ENCODE results near the gene C8B. TPM values are rescaled to one million over a fixed set of nuclear protein-coding genes. Genes with fewer than 3 reads are reported as not detected.

The C8B gene
- total RNA-seq, 2 donors from 2014 or later = not detected

GRCh38 chr1:56977910-56978309, 12.1 kb upstream of the C8B start:
- H3K27ac ChIP-seq = no peak overlapping the region
- TF ChIP-seq CTCF (IDR thresholded peaks at IDR 0.05) = no peak

DNA sequence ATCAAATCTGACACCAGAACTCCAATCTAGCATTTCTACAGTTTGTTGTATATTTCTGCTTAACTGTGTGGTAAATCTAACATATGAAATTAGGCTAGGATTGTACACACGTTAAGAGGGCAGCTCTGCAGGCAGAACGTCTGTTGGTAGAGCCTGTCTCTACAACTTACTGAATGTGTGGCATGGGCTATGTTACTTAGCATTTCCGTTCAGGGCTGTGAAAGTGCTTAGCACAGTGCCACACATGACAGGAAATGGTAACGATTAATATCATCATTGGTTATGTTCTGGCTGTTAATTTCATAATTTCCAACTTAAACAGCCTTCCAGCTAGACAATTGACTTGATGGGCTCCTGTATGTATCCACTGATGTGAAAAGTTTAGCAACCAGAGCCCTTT, 9.6 kb upstream of the C8B start:
- no peaks in the 10 kb centered on the region for H3K9me3 ChIP-seq
- H3K36me3 ChIP-seq = no peaks in the 10 kb centered on the region
- H3K4me1 ChIP-seq = no peaks in the 10 kb centered on the region
- no peak for TF ChIP-seq CTCF (IDR thresholded peaks at IDR 0.05)
- DNase-seq (ENCODE audit: low spot score) = no peak
- no peak overlapping the region for H3K27ac ChIP-seq
- no peaks in the 10 kb centered on the region for H3K27me3 ChIP-seq
- H3K4me3 ChIP-seq = no peak overlapping the region

More at GRCh38 chr1:56977910-56978309, 12.1 kb upstream of the C8B start:
- no peaks in the 10 kb centered on the region for H3K36me3 ChIP-seq
- DNase-seq (ENCODE audit: low spot score) = no peak
- H3K9me3 ChIP-seq = no peaks in the 10 kb centered on the region
- no peaks in the 10 kb centered on the region for H3K4me1 ChIP-seq
- H3K4me3 ChIP-seq = no peak overlapping the region
- H3K27me3 ChIP-seq = no peaks in the 10 kb centered on the region

DNA sequence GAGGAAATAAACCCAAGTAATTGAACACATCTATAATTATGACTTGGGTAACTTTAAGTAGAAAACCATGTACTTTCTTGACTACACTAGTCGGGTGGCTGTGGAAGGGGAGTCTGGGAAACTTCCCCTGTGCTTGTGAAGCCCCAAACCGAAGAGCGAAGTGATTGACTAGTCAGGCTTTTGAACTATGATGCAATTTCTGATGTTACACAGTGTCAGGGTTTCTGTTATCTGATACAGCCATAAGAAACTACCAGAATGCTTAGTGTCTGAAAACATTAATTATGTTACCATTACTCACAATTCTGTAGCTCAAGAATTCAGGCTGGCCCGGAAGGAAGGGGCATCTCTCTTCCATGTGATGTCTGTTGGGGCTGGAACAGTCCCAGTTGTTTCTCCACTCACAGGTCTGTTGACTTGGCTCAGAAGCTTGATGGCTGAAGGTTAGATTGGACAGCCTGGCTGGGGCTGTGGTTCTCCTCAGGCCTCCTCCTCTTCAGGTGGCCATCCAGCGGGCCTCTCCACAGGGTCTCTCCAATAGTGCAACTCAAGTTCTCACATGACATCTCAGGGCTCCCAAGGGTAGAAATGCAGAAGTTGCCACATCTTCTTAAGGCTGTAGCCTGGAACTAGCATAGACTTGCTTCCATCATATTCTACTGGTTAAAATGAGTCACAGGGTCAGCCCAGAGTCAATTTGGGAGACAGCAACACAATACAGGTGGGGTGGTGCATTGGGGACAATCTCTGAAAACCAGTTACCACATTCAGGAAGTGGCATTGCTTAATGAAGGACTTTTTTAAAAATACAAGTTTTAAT, 8.3 kb upstream of the C8B start:
- Histone ChIP-seq H3K4me3 (no peak overlapping the region), H3K36me3 (no peaks in the 10 kb centered on the region), H3K27me3 (no peaks in the 10 kb centered on the region), H3K4me1 (no peaks in the 10 kb centered on the region), H3K9me3 (no peaks in the 10 kb centered on the region), H3K27ac (no peak overlapping the region)
- no peak for TF ChIP-seq CTCF (IDR thresholded peaks at IDR 0.05)
- no peak for DNase-seq (ENCODE audit: low spot score)

- no peaks in the 10 kb centered on the region for H3K4me1 ChIP-seq
- no peaks in the 10 kb centered on the region for H3K36me3 ChIP-seq
- no peak for DNase-seq (ENCODE audit: low spot score)
- no peak for TF ChIP-seq CTCF (IDR thresholded peaks at IDR 0.05)
- no peaks in the 10 kb centered on the region for H3K9me3 ChIP-seq
- H3K27ac ChIP-seq = no peak overlapping the region
- H3K4me3 ChIP-seq = no peak overlapping the region
- no peaks in the 10 kb centered on the region for H3K27me3 ChIP-seq
Measured at GRCh38 chr1:56972976-56973375, 7.2 kb upstream of the C8B start.

- no peak for TF ChIP-seq CTCF (IDR thresholded peaks at IDR 0.05)
- no peak overlapping the region for H3K27ac ChIP-seq
Measured at GRCh38 chr1:56970280-56970679, 4.5 kb upstream of the C8B start.

More at GRCh38 chr1:56970280-56970679, 4.5 kb upstream of the C8B start:
- DNase-seq (ENCODE audit: low spot score) = no peak
- no peak overlapping the region for H3K4me3 ChIP-seq
- no peaks in the 10 kb centered on the region for H3K9me3 ChIP-seq
- no peaks in the 10 kb centered on the region for H3K36me3 ChIP-seq
- H3K27me3 ChIP-seq = no peaks in the 10 kb centered on the region
- H3K4me1 ChIP-seq = no peaks in the 10 kb centered on the region
